SHP77 (cell line): ENCODE results near the gene SLC25A15.
"Not testable (repeated sequence)": the region's sequence is repeated elsewhere in the genome, so short reads cannot be mapped to it uniquely, and the experiment has no call there.

Experiments
- DNase-seq, 2 experiments: peaks; one replicate each; lab custom pipeline; 2025; lab: John Stamatoyannopoulos, UW

Gene SLC25A15

DNA sequence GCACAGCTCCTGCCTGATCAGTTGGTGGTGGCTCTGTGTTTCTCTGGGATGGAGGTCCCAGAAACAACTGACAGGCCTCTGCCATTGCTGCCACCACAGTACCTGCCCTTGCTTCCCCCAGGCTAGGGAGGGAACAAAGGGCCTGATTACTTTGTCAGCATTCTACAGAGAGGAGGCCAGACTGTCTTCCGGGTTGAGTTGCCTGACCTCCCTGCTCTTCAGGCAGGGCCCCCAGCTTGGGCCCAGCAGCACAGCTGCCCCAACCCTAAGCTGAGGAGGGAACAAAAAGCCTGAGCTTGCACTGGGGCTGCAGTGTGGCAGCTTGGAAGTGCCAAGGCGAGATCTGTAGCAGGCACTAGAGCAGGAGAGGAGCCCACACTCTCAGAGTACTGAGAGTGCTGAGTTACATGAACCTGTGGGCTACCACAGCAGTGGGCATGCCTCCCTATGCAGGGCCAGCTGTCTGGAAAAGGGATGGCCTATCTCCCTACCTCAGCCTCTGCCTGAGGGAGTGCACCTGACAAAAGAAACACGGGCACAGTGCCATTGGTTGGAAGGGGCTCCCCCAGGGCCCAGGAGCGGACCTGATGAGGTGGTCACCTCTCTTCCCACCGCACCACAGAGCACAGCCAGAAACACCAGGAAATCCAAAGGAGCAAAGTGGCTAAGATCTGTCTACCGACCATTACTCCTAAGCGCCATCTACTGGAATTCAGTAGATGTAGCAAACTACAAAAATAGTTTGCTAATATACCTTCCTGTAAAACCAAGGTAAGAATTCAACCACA is 24.4 kb downstream of the SLC25A15 start:
- peak; percentile 10 to 11 for DNase-seq

DNA sequence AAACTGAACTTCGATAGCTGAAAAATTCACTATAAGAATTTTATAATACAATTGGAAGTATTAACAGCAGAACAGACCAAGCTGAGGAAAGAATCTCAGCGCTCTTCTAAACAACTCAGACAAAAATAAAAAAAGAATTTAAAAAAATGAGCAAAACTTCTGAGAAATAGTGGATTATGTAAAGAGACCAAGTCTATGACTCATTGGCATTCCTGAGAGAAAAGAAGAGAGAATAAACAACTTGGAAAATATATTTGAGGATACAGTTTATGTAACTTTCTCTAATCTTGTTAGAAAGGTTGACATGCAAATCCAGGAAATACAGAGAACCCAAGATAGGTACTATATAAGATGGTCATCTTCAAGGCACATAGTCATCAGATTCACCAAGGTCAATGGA is 25.4 kb downstream of the SLC25A15 start:
- DNase-seq, result no peak

DNA sequence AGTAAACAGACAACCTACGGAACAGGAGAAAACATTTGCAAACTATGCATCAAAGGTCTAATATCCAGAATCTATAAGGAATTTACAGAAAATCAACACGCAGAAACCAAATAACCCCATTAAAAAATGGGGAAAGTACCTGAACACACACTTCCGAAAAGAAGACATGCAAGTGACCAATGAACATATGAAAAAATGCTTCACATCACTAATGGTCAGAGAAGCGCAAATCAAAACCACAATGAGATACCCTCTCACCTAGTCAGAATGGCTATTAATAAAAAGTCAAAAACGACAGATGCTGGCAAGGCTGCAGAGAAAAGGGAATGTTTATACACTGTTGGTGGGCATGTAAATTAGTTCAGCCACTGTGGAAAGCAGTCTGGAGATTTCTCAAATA is 29.5 kb downstream of the SLC25A15 start:
- no peak for DNase-seq

DNA sequence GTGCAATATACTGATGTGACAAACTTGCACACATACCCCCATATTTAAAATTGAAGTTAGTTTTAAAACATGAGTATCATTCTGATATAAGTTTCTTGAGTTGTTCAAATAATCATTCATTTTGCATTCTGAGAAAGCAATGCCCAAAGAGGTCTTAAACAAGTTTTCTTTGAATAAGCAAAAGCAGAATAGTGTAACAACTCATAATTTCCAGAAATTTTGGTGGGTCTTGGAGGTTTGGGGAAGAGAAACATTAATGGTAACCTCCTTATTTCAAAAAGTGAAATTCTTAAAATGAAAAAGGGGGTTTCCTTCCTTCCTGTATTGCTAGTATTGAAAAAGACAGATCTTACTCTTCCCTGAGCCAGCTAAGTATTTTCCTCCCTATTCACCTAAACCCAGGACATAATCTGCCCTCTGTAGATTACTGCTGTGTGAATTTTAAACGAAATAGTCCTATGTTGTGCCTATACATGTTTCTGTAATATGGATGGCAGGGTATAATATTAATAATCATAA is 30.4 kb downstream of the SLC25A15 start:
- DNase-seq, result no peak

DNA sequence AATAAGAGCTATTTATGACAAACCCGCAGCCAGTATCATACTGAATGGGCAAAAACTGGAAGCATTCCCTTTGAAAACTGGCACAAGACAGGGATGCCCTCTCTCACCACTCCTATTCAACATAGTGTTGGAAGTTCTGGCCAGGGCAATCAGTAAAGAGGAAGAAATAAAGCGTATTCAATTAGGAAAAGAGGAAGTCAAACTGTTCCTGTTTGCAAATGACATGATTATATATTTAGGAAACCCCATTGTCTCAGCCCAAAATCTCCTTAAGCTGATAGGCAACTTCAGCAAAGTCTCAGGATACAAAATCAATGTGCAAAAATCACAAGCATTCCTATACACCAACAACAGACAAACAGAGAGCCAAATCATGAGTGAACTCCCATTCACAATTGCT is 50.3 kb downstream of the SLC25A15 start:
- DNase-seq, result not testable (repeated sequence)

DNA sequence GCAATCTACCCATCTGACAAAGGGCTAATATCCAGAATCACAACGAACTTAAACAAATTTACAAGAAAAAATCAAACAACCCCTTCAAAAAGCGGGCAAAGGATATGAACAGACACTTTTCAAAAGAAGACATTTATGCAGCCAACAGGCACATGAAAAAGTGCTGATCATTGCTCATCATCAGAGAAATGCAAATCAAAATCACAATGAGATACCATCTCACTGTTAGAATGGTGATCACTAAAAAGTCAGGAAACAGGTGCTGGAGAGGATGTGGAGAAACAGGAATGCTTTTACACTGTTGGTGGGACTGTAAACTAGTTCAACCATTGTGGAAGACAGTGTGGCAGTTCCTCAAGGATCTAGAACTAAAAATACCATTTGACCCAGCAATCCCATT is 51.5 kb downstream of the SLC25A15 start:
- DNase-seq, result not testable (repeated sequence)
